ENCODE measurements around the gene NTM.

DNA sequence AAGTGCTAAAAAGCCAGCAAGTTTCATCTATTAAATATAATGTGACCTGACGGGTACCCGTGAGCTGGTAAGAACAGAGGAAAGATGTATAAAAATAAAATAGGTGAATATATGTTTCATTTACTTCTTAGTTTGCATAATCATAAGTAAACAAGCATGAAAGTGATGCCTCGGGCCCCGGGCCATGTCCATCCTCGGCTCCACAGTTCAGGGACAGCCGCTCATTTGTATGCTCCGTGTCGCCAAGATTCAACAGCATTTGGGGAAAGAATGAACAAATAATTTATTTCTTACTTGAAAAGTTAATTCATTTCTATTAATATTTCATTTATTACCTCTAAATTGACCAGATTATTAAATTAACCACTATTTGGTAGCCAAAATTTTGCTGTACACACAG is 251.8 kb downstream of the NTM start:
- TF ChIP-seq, protein P1, sequence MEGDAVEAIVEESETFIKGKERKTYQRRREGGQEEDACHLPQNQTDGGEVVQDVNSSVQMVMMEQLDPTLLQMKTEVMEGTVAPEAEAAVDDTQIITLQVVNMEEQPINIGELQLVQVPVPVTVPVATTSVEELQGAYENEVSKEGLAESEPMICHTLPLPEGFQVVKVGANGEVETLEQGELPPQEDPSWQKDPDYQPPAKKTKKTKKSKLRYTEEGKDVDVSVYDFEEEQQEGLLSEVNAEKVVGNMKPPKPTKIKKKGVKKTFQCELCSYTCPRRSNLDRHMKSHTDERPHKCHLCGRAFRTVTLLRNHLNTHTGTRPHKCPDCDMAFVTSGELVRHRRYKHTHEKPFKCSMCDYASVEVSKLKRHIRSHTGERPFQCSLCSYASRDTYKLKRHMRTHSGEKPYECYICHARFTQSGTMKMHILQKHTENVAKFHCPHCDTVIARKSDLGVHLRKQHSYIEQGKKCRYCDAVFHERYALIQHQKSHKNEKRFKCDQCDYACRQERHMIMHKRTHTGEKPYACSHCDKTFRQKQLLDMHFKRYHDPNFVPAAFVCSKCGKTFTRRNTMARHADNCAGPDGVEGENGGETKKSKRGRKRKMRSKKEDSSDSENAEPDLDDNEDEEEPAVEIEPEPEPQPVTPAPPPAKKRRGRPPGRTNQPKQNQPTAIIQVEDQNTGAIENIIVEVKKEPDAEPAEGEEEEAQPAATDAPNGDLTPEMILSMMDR (IDR thresholded peaks at IDR 0.05; ENCODE audit: poor library complexity, severe bottlenecking) = no peak
- TF ChIP-seq POLR2AphosphoS5 (IDR thresholded peaks at IDR 0.05) = no peak

All from neural cell (in vitro differentiated cells).